ENCODE measurements around the gene DRD2. TPM values are rescaled to one million over a fixed set of nuclear protein-coding genes. Genes with fewer than 3 reads are reported as not detected.
A peak's percentile ranks its signal among the peaks of the same experiment; 100 is the strongest.

The DRD2 gene
- total RNA-seq, 1 donor from 2014 or later = 0.44 TPM

- no peak for DNase-seq (ENCODE audit: low spot score)
Observed at GRCh38 chr11:113446112-113446511, 29.1 kb downstream of the DRD2 start.

- no peak for DNase-seq (ENCODE audit: low spot score)
Observed at GRCh38 chr11:113444502-113445123, 30.6 kb downstream of the DRD2 start.

GRCh38 chr11:113440816-113441215 lies 34.4 kb downstream of the DRD2 start:
- no peak for DNase-seq (ENCODE audit: low spot score)

- DNase-seq (ENCODE audit: low spot score) = no peak
Observed at GRCh38 chr11:113436672-113437252, 38.4 kb downstream of the DRD2 start.

GRCh38 chr11:113435190-113435968 lies 39.8 kb downstream of the DRD2 start:
- DNase-seq (ENCODE audit: low spot score) = no peak

- DNase-seq (ENCODE audit: low spot score) = no peak
Observed at GRCh38 chr11:113431746-113432145, 43.5 kb downstream of the DRD2 start.

- DNase-seq (ENCODE audit: low spot score) = no peak
Observed at GRCh38 chr11:113426686-113427085, 48.5 kb downstream of the DRD2 start.

GRCh38 chr11:113420808-113421207 lies 54.4 kb downstream of the DRD2 start:
- DNase-seq (ENCODE audit: low spot score) = no peak

- DNase-seq (ENCODE audit: low spot score) = no peak
Observed at GRCh38 chr11:113419454-113420003, 55.7 kb downstream of the DRD2 start.

GRCh38 chr11:113417428-113417827 lies 57.8 kb downstream of the DRD2 start:
- no peak for DNase-seq (ENCODE audit: low spot score)

GRCh38 chr11:113415343-113415742 lies 59.9 kb downstream of the DRD2 start:
- DNase-seq (ENCODE audit: low spot score) = no peak

GRCh38 chr11:113412675-113413074 lies 62.5 kb downstream of the DRD2 start:
- no peak for DNase-seq (ENCODE audit: low spot score)

GRCh38 chr11:113411536-113411935 lies 63.7 kb downstream of the DRD2 start:
- DNase-seq (ENCODE audit: low spot score) = no peak

- no peak for DNase-seq (ENCODE audit: low spot score)
Observed at GRCh38 chr11:113410414-113411135, 64.6 kb downstream of the DRD2 start.

- no peak for DNase-seq (ENCODE audit: low spot score)
Observed at GRCh38 chr11:113409526-113409925, 65.7 kb downstream of the DRD2 start.

GRCh38 chr11:113408887-113409286 lies 66.3 kb downstream of the DRD2 start:
- no peak for DNase-seq (ENCODE audit: low spot score)

- no peak for DNase-seq (ENCODE audit: low spot score)
Observed at GRCh38 chr11:113408206-113408605, 67.0 kb downstream of the DRD2 start.

- no peak for DNase-seq (ENCODE audit: low spot score)
Observed at GRCh38 chr11:113407163-113407562, 68.0 kb downstream of the DRD2 start.

GRCh38 chr11:113405724-113406478 lies 69.3 kb downstream of the DRD2 start:
- DNase-seq (ENCODE audit: low spot score) = no peak

GRCh38 chr11:113404859-113405430 lies 70.3 kb downstream of the DRD2 start:
- no peak for DNase-seq (ENCODE audit: low spot score)

GRCh38 chr11:113401718-113402117 lies 73.5 kb downstream of the DRD2 start:
- DNase-seq (ENCODE audit: low spot score) = peak; percentile 75
